Lower lobe of right lung (tissue), 2 donors: ENCODE data around the gene AFDN. TPM values are rescaled to one million over a fixed set of nuclear protein-coding genes. Genes with fewer than 3 reads are reported as not detected.
A peak's percentile ranks its signal among the peaks of the same experiment; 100 is the strongest.
"Not testable (repeated sequence)": the region's sequence is repeated elsewhere in the genome, so short reads cannot be mapped to it uniquely, and the experiment has no call there.

ENCODE experiments used
- ATAC-seq, 2 donors: fragments of 200-7000 bp; cut with Tn5 transposase; one replicate each; pipeline ENCODE4 v1.9.1; 2020 to 2022; ENCODE audit warnings: mild to moderate bottlenecking in 2 of 2, moderate library complexity in 2 of 2
- DNase-seq: peaks from one replicate; pipeline ENCODE4 v3.0.0-alpha.2; 2020
- H3K27ac ChIP-seq: fragments of 200-600 bp; one replicate; pipeline ENCODE4 v1.8.0; 2022
- H3K27me3 ChIP-seq: fragments of 200-600 bp; one replicate; pipeline ENCODE4 v1.8.0; 2022; ENCODE audit warnings: low read depth
- H3K36me3 ChIP-seq: fragments of 200-600 bp; one replicate; pipeline ENCODE4 v1.8.0; 2022; ENCODE audit warnings: mild to moderate bottlenecking
- H3K4me1 ChIP-seq: fragments of 200-600 bp; one replicate; pipeline ENCODE4 v1.8.0; 2022
- H3K4me3 ChIP-seq: fragments of 200-600 bp; one replicate; pipeline ENCODE4 v1.8.0; 2022; ENCODE audit warnings: mild to moderate bottlenecking
- H3K9me3 ChIP-seq: fragments of 200-600 bp; one replicate; pipeline ENCODE4 v1.8.0; 2022
- CTCF ChIP-seq: fragments of 200-600 bp; IDR thresholded peaks from one replicate; pipeline ENCODE4 v1.8.0; 2022; ENCODE audit warnings: antibody characterized with exemption, mild to moderate bottlenecking
- intact Hi-C: fragments of 100-400 bp; cut with DNase I; formaldehyde crosslinking; loops from one replicate; pipeline ENCODE4 v1.11.0; 2022
- total RNA-seq: library from RNA; stranded (reverse); fragmentation: NEBNext Ultra II Directional; extraction: Animal tissue kit (Norgen Biotek cat#: 25700); gene quantifications from one replicate; pipeline ENCODE4 v1.2.1, GENCODE V29; 2021
- donor health status: DM: no; HTN: yes; CAD: no; lungs with severe emphysema.

Gene AFDN
- total RNA-seq, 1 donor from 2014 or later: 167 TPM

GRCh38 chr6:168001029-168001332 lies 174.3 kb downstream of the AFDN start:
- H3K36me3 ChIP-seq: no peaks in the 10 kb centered on the region
- H3K27ac ChIP-seq: no peak overlapping the region
- DNase-seq (peak; percentile 39), ATAC-seq (peak; percentile 40 to 58)
- H3K27me3 ChIP-seq: peaks cover 7% of the 10 kb centered on the region
- no peak for TF ChIP-seq CTCF
- no peaks in the 10 kb centered on the region for H3K9me3 ChIP-seq
- intact Hi-C loops: no loop called here
- H3K4me1 ChIP-seq: no peaks in the 10 kb centered on the region
- H3K4me3 ChIP-seq: no peak overlapping the region

- H3K27me3 ChIP-seq, H3K4me1 ChIP-seq, DNase-seq, ATAC-seq, H3K9me3 ChIP-seq, H3K36me3 ChIP-seq, H3K27ac ChIP-seq, H3K4me3 ChIP-seq, intact Hi-C loops: not testable (repeated sequence)
These were observed 174.8 kb downstream of the AFDN start for GRCh38 chr6:168001514-168001913.

GRCh38 chr6:168002804-168003203 lies 176.1 kb downstream of the AFDN start:
- peaks cover 5% of the 10 kb centered on the region for H3K27me3 ChIP-seq
- H3K4me3 ChIP-seq: no peak overlapping the region
- no peak for TF ChIP-seq CTCF
- ATAC-seq: no peak
- intact Hi-C loops: no loop called here
- H3K27ac ChIP-seq: no peak overlapping the region
- H3K36me3 ChIP-seq: no peaks in the 10 kb centered on the region
- peaks cover 6% of the 10 kb centered on the region for H3K4me1 ChIP-seq
- no peaks in the 10 kb centered on the region for H3K9me3 ChIP-seq
- DNase-seq: no peak

GRCh38 chr6:168004023-168004422 lies 177.3 kb downstream of the AFDN start:
- H3K36me3 ChIP-seq: no peaks in the 10 kb centered on the region
- ATAC-seq (no peak), DNase-seq (no peak)
- H3K4me3 ChIP-seq: no peak overlapping the region
- H3K9me3 ChIP-seq: no peaks in the 10 kb centered on the region
- intact Hi-C loops: no loop called here
- no peaks in the 10 kb centered on the region for H3K27me3 ChIP-seq
- no peak overlapping the region for H3K27ac ChIP-seq
- no peak for TF ChIP-seq CTCF
- peaks cover 7% of the 10 kb centered on the region for H3K4me1 ChIP-seq

GRCh38 chr6:168004945-168005344 lies 178.2 kb downstream of the AFDN start:
- TF ChIP-seq CTCF: no peak
- no peak for ATAC-seq
- intact Hi-C loops: no loop called here
- Histone ChIP-seq H3K9me3 (no peaks in the 10 kb centered on the region), H3K4me1 (peaks cover 7% of the 10 kb centered on the region), H3K36me3 (no peaks in the 10 kb centered on the region), H3K27ac (no peak overlapping the region), H3K4me3 (no peak overlapping the region), H3K27me3 (no peaks in the 10 kb centered on the region)
- no peak for DNase-seq

- no peaks in the 10 kb centered on the region for H3K36me3 ChIP-seq
- DNase-seq (no peak), ATAC-seq (no peak)
- intact Hi-C loops: no loop called here
- peaks cover 7% of the 10 kb centered on the region for H3K4me1 ChIP-seq
- no peak for TF ChIP-seq CTCF
- H3K4me3 ChIP-seq: no peak overlapping the region
- H3K27me3 ChIP-seq: no peaks in the 10 kb centered on the region
- H3K9me3 ChIP-seq: peaks cover 7% of the 10 kb centered on the region
- H3K27ac ChIP-seq: no peak overlapping the region
These were observed 179.1 kb downstream of the AFDN start for GRCh38 chr6:168005796-168006195.
